ENCODE measurements around the gene ZBTB16. TPM values are rescaled to one million over a fixed set of nuclear protein-coding genes. Genes with fewer than 3 reads are reported as not detected.

The ZBTB16 gene
- total RNA-seq, 2 experiments from 2014 or later = 19.1 to 20.6 TPM

DNA sequence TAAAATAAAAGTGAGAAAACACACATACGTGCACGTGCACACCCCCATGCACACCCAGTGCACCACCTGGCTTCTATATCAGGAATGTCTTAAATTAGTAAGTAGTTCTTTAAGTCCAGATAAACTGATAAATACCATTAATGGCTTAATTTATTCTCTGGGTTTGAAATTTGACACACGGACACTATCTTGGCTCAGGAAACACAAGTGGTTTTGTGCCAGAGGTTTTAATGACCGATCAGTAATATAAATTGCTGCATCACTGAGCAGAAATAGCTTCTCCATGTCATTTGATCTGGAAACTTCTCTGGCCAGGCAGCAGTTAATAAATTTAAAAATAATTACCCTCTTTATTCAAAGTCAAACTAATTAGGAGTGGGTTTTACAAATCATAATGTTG lies 135.2 kb downstream of the ZBTB16 start:
- DNase-seq (peak in 2 of 14 experiments; percentile 28 to 32), ATAC-seq (ENCODE audit: poor library complexity) (no peak)
- H3K4me3 Mint-ChIP-seq = no peak overlapping the region
- peaks cover 7% of the 10 kb centered on the region for H3K9me3 Mint-ChIP-seq
- peak overlapping the region; percentile 11 for H3K27ac Mint-ChIP-seq
- TF ChIP-seq CTCF (IDR thresholded peaks at IDR 0.05) = peak; percentile 39
- no peak overlapping the region for H3K4me3 ChIP-seq (ENCODE audit: low read length)
- intact Hi-C loops (cut with DNase I, micrococcal nuclease) = loop anchor here (2.0 to 5.0 kb wide), 4 partner anchors 32 to 200 kb away; partner anchors contain the start of gene ZBTB16 (in 1 of the 2)
- peaks cover 3 to 5% of the 10 kb centered on the region in 2 experiments for H3K9me3 ChIP-seq (ENCODE audit: control insufficient read depth in 1 of 2, insufficient read depth in 1 of 2, low read length in 2 of 2)
- H3K27me3 ChIP-seq (ENCODE audit: control insufficient read depth in 1 of 2, insufficient read depth in 2 of 2, low read length in 2 of 2) = no peaks in the 10 kb centered on the region
- no peaks in the 10 kb centered on the region for H3K27me3 Mint-ChIP-seq
- no peak overlapping the region for H3K27ac ChIP-seq (ENCODE audit: low read depth in 1 of 2, low read length in 2 of 2)
- ChIA-PET CTCF (interaction anchor here (0.9 to 1.0 kb wide), 2 partner anchors 14 to 67 kb away, joined by 3 read pairs; no protein-coding TSS in a partner anchor), POLR2A (interaction anchor here (1.0 to 3.5 kb wide), 4 partner anchors 11 to 34 kb away, joined by 4 to 31 read pairs (median 20); no protein-coding TSS in a partner anchor)
- peaks cover 19% of the 10 kb centered on the region for H3K4me1 ChIP-seq (ENCODE audit: insufficient read depth, low read length)
- H3K36me3 ChIP-seq (ENCODE audit: insufficient read depth, low read length) = no peaks in the 10 kb centered on the region
- peaks cover 36% of the 10 kb centered on the region for H3K4me1 Mint-ChIP-seq (ENCODE audit: low read depth)
- no peaks in the 10 kb centered on the region for H3K36me3 Mint-ChIP-seq (ENCODE audit: low read depth)

DNA sequence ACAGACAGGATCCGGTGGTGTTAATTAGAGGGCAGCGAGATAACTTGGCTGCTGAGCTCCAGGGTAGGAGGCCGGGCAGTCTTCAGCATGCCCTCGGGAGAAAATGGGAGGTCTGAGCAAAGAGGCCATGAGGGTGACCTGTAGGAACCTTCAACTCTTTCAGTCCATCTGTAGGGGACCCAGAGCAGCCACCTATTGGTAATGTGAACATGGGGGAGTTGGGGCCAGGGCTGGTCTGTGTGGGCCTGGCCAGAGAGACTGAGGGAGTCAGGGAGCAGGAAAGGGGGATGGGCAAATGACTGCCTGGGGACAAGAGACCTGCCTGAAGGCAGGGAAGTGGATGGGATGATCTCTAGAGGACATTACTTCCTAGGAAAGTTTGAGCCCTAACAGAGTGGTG lies 135.6 kb downstream of the ZBTB16 start:
- peaks cover 36% of the 10 kb centered on the region for H3K4me1 Mint-ChIP-seq (ENCODE audit: low read depth)
- POLR2A ChIA-PET = interaction anchor here (0.6 to 0.7 kb wide), 2 partner anchors 21 to 28 kb away, joined by 3 read pairs; no protein-coding TSS in a partner anchor
- ATAC-seq (ENCODE audit: poor library complexity) = no peak
- no peaks in the 10 kb centered on the region for H3K27me3 ChIP-seq (ENCODE audit: control insufficient read depth in 1 of 2, insufficient read depth in 2 of 2, low read length in 2 of 2)
- CTCF ChIA-PET = interaction anchor here (0.9 kb wide), 1 partner anchor 14 kb away, joined by 3 read pairs; no protein-coding TSS in a partner anchor
- H3K4me3 ChIP-seq (ENCODE audit: low read length) = no peak overlapping the region
- H3K9me3 ChIP-seq (ENCODE audit: control insufficient read depth in 1 of 2, insufficient read depth in 1 of 2, low read length in 2 of 2) = peaks cover 3 to 5% of the 10 kb centered on the region in 2 experiments
- peaks cover 19% of the 10 kb centered on the region for H3K4me1 ChIP-seq (ENCODE audit: insufficient read depth, low read length)
- H3K36me3 ChIP-seq (ENCODE audit: insufficient read depth, low read length) = no peaks in the 10 kb centered on the region
- peak overlapping the region; percentile 11 for H3K27ac Mint-ChIP-seq
- no peak for DNase-seq
- H3K27ac ChIP-seq (ENCODE audit: low read depth in 1 of 2, low read length in 2 of 2) = no peak overlapping the region
- no peaks in the 10 kb centered on the region for H3K27me3 Mint-ChIP-seq
- intact Hi-C loops (cut with DNase I, micrococcal nuclease) = loop anchor here (2.0 to 5.0 kb wide), 4 partner anchors 33 to 200 kb away; partner anchors contain the start of gene ZBTB16 (in 1 of the 2)
- no peak overlapping the region for H3K4me3 Mint-ChIP-seq
- no peaks in the 10 kb centered on the region for H3K36me3 Mint-ChIP-seq (ENCODE audit: low read depth)
- no peak for TF ChIP-seq CTCF (IDR thresholded peaks at IDR 0.05)
- H3K9me3 Mint-ChIP-seq = peaks cover 5% of the 10 kb centered on the region

- Mint-ChIP-seq H3K36me3 (ENCODE audit: low read depth) (no peaks in the 10 kb centered on the region), H3K27me3 (no peaks in the 10 kb centered on the region), H3K9me3 (peaks cover 5% of the 10 kb centered on the region), H3K27ac (no peak overlapping the region), H3K4me3 (no peak overlapping the region), H3K4me1 (ENCODE audit: low read depth) (peaks cover 36% of the 10 kb centered on the region)
- H3K36me3 ChIP-seq (ENCODE audit: insufficient read depth, low read length) = no peaks in the 10 kb centered on the region
- DNase-seq = peak in 8 of 14 experiments; percentile 14 to 59 (median 34)
- no peak overlapping the region for H3K4me3 ChIP-seq (ENCODE audit: low read length)
- H3K27me3 ChIP-seq (ENCODE audit: control insufficient read depth in 1 of 2, insufficient read depth in 2 of 2, low read length in 2 of 2) = no peaks in the 10 kb centered on the region
- peaks cover 19% of the 10 kb centered on the region for H3K4me1 ChIP-seq (ENCODE audit: insufficient read depth, low read length)
- POLR2A ChIA-PET = interaction anchor here (0.6 to 1.5 kb wide), 7 partner anchors 12 to 135 kb away, joined by 3 to 7 read pairs (median 3); no protein-coding TSS in a partner anchor
- CTCF ChIA-PET = interaction anchor here (0.5 to 1.4 kb wide), 3 partner anchors 15 to 64 kb away, joined by 3 to 4 read pairs (median 3); no protein-coding TSS in a partner anchor
- H3K27ac ChIP-seq (ENCODE audit: low read depth in 1 of 2, low read length in 2 of 2) = no peak overlapping the region
- TF ChIP-seq CTCF (IDR thresholded peaks at IDR 0.05) = peak; percentile 35
- ATAC-seq (ENCODE audit: poor library complexity) = peak; percentile 66
- H3K9me3 ChIP-seq (ENCODE audit: control insufficient read depth in 1 of 2, insufficient read depth in 1 of 2, low read length in 2 of 2) = no peaks in the 10 kb centered on the region
- intact Hi-C loops (cut with DNase I, micrococcal nuclease) = loop anchor here (1.0 to 5.0 kb wide), 6 partner anchors 34 to 300 kb away; partner anchors contain the start of gene ZBTB16 (in 1 of the 2)
Measured at GRCh38 chr11:114195981-114196731, 136.6 kb downstream of the ZBTB16 start.
